KMS-11 (cell line): ENCODE results near the gene EID2B.

Source experiments
- H2AFZ ChIP-seq: fragments of 200-600 bp; sonication (generic); 2 replicates; pipeline ENCODE4 v1.6.1; 2016; ENCODE audit warnings: antibody characterized with exemption, mixed run types, low read depth
- H3K27ac ChIP-seq: fragments of 200-600 bp; sonication (generic); 2 replicates; pipeline ENCODE4 v1.6.1; 2016; ENCODE audit warnings: mild to moderate bottlenecking, mixed run types
- H3K27me3 ChIP-seq: fragments of 200-600 bp; sonication (generic); 2 replicates; pipeline ENCODE4 v1.6.1; 2017; ENCODE audit warnings: mild to moderate bottlenecking, low read depth, mixed run types, moderate library complexity; ENCODE audit not compliant: insufficient read depth
- H3K36me3 ChIP-seq: fragments of 200-600 bp; sonication (generic); 2 replicates; pipeline ENCODE4 v1.6.1; 2017; ENCODE audit warnings: mild to moderate bottlenecking, mixed run types; ENCODE audit not compliant: insufficient read depth
- H3K4me1 ChIP-seq: fragments of 200-600 bp; sonication (generic); 2 replicates; pipeline ENCODE4 v1.6.1; 2016; ENCODE audit warnings: mild to moderate bottlenecking, low read depth, mixed run types; ENCODE audit not compliant: poor library complexity, severe bottlenecking
- H3K4me2 ChIP-seq: fragments of 200-600 bp; sonication (generic); 2 replicates; pipeline ENCODE4 v1.7.0; 2016; ENCODE audit warnings: mild to moderate bottlenecking, mixed run types
- H3K4me3 ChIP-seq: fragments of 200-600 bp; sonication (generic); IDR thresholded peaks from 2 replicates; pipeline ENCODE4 v1.6.1; 2017; ENCODE audit warnings: low read depth, low read length, mixed read lengths; ENCODE audit not compliant: insufficient read depth
- H3K79me2 ChIP-seq: fragments of 200-600 bp; sonication (generic); 2 replicates; pipeline ENCODE4 v1.6.1; 2016; ENCODE audit warnings: low read depth, mixed run types; ENCODE audit not compliant: insufficient read depth
- H3K9ac ChIP-seq: fragments of 200-600 bp; sonication (generic); 2 replicates; pipeline ENCODE4 v1.6.1; 2016; ENCODE audit warnings: mild to moderate bottlenecking, mixed run types
- H4K20me1 ChIP-seq: fragments of 200-600 bp; sonication (generic); 2 replicates; pipeline ENCODE4 v1.6.1; 2016; ENCODE audit warnings: mild to moderate bottlenecking, mixed run types; ENCODE audit not compliant: insufficient read depth
- TF ChIP-seq, protein P1 (sequence below): fragments of 200-600 bp; sonication (generic); conservative IDR thresholded peaks from 2 replicates; pipeline ENCODE4 v1.6.1; 2017; ENCODE audit warnings: low read depth, mild to moderate bottlenecking, antibody characterized with exemption, low read length, moderate library complexity, mixed read lengths

EID2B gene

DNA sequence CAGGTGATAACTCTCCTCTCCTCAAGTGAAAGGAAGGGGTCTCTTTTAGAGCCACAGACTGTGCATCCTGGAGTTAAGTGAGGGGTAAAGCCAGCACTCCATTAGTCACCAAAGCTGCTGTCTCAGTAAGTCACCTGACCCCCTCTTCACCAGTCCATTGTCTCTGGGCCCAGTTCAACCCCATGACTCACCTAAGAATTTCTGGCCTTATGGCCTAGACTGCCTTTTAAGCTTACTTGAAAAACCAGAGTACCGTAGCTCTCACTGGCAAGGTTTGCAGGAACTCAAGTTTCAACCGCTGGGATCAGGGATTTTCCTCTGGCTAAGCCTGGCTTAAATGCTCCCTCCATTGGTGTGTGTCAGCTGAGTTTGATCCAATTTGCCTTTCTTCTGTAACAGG, 30.8 kb upstream of the EID2B start:
- Histone ChIP-seq H3K27ac (no peak overlapping the region), H3K36me3 (no peaks in the 10 kb centered on the region), H4K20me1 (no peaks in the 10 kb centered on the region), H3K27me3 (no peaks in the 10 kb centered on the region), H3K79me2 (no peaks in the 10 kb centered on the region), H3K4me2 (no peak overlapping the region), H3K4me3 (no peak overlapping the region), H3K9ac (no peak overlapping the region), H3K4me1 (peaks cover 5% of the 10 kb centered on the region), H2AFZ (no peak overlapping the region)
- TF ChIP-seq, protein P1, sequence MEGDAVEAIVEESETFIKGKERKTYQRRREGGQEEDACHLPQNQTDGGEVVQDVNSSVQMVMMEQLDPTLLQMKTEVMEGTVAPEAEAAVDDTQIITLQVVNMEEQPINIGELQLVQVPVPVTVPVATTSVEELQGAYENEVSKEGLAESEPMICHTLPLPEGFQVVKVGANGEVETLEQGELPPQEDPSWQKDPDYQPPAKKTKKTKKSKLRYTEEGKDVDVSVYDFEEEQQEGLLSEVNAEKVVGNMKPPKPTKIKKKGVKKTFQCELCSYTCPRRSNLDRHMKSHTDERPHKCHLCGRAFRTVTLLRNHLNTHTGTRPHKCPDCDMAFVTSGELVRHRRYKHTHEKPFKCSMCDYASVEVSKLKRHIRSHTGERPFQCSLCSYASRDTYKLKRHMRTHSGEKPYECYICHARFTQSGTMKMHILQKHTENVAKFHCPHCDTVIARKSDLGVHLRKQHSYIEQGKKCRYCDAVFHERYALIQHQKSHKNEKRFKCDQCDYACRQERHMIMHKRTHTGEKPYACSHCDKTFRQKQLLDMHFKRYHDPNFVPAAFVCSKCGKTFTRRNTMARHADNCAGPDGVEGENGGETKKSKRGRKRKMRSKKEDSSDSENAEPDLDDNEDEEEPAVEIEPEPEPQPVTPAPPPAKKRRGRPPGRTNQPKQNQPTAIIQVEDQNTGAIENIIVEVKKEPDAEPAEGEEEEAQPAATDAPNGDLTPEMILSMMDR, result no peak

DNA sequence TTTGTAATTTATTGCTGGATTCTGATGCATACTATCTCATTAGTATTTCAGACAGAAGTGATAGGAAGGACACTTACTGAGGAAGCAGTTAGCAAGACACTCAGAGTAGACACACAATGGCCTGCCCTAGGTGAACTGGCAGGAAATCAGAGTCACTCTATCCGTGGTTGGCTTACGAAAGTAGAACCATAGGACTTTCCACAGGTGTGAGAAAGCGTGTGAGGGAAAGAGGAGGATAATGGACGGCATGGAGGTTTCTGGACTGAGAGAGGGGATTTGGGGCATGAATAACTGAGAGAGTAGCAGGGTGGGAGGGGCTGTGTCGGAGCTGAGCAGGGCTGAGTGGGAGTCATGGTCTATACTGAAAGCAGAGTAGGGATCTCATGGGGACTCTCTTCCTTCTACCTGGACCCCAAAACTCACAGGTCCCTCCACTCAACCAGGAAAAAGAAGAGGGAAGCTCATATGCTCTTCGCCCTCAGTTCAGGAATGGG, 26.0 kb upstream of the EID2B start:
- no peaks in the 10 kb centered on the region for H3K36me3 ChIP-seq
- TF ChIP-seq, protein P1, result no peak
- H4K20me1 ChIP-seq, result no peaks in the 10 kb centered on the region
- H3K9ac ChIP-seq, result no peak overlapping the region
- no peaks in the 10 kb centered on the region for H3K79me2 ChIP-seq
- H3K4me2 ChIP-seq, result peak overlapping the region; percentile 20; the same call in 1 of the 2 replicates
- H3K4me3 ChIP-seq, result no peak overlapping the region
- H3K27ac ChIP-seq, result no peak overlapping the region
- H3K4me1 ChIP-seq, result peaks cover 19% of the 10 kb centered on the region
- H3K27me3 ChIP-seq, result no peaks in the 10 kb centered on the region
- H2AFZ ChIP-seq, result no peak overlapping the region

DNA sequence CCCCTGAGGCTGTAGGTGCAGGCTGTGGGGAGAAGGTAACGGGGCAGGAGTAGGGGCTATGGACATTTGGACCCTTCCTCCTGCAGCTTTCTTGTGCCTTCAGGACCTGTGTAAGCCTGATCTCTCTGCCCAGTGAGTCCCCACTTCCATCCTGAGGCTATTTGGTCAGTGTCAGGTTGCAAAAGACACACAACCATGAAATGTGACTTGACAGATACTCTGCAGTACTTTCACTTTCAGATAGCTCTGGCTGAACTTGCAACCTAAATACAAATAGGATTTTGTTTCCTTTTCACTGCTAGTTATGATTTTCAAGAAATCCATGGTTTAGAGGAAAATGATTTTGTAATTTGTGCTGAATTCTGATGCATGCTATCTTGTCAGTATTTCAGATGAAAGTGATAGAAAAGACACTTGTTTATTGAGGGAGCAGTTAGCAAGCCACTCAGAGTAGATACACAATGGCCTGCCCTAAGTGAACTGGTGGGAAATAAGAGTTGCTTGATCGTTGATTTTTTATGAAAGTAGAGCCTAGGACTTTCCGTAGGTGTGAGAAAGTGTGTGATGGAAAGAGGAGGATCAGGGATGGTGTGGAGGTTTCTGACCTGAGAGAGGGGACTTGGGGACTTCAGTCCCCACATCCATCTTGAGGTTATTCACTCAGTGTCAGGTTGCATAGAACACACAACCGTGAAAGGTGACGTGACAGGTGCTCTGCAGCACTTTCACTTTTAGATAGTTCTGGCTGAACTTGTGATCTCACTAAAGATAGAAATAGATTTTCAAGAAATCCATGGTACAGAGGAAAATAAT, 25.4 kb upstream of the EID2B start:
- Histone ChIP-seq H2AFZ (no peak overlapping the region), H3K27me3 (no peaks in the 10 kb centered on the region), H3K4me2 (peak overlapping the region; percentile 20)

DNA sequence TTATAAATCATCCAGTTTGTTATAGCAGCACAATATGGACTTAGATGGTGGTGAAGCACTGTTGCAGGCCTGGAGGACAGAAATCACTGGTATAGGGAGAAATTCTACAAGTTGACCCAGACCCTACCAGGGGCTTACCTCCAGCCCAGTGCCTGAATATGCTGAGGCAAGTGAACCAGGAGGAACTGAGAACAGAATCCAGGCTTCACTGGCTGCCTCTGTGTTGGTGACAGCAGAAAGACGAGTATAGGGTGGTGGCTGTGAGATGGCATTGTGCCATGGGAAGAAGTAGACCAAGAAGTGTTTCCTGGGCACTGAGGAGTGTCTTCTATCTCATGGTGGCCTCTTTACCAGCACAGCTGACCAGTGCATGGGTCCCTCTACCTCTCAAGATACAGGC, 23.2 kb upstream of the EID2B start:
- peaks cover 35% of the 10 kb centered on the region for H3K4me1 ChIP-seq
- H3K9ac ChIP-seq, result no peak overlapping the region
- no peaks in the 10 kb centered on the region for H3K36me3 ChIP-seq
- no peaks in the 10 kb centered on the region for H4K20me1 ChIP-seq
- no peak overlapping the region for H2AFZ ChIP-seq
- H3K4me2 ChIP-seq, result no peak overlapping the region
- no peaks in the 10 kb centered on the region for H3K27me3 ChIP-seq
- TF ChIP-seq, protein P1, result no peak
- H3K79me2 ChIP-seq, result no peaks in the 10 kb centered on the region
- H3K4me3 ChIP-seq, result no peak overlapping the region
- H3K27ac ChIP-seq, result no peak overlapping the region

More for the DNA sequence above, 25.4 kb upstream of the EID2B start:
- Histone ChIP-seq H3K4me3 (no peak overlapping the region), H3K27ac (no peak overlapping the region), H3K36me3 (no peaks in the 10 kb centered on the region), H4K20me1 (no peaks in the 10 kb centered on the region), H3K4me1 (peaks cover 19% of the 10 kb centered on the region), H3K79me2 (no peaks in the 10 kb centered on the region), H3K9ac (no peak overlapping the region)
- TF ChIP-seq, protein P1, result no peak
